Hippocampal formation (tissue), 2 donors: Measurements from ENCODE around the gene CCDC17.

Source experiments
- DNase-seq, 2 donors: peaks; one replicate each; lab custom pipeline; 2025; lab: John Stamatoyannopoulos, UW

The CCDC17 gene

GRCh38 chr1:45623972-45624371 is at the start of gene CCDC17:
Gene CCDC17 (minus strand): TSS chr1:45624054. CDS start chr1:45623909, 145 bp downstream.
- no peak for DNase-seq

- DNase-seq = no peak
These were observed 46.2 kb upstream of the CCDC17 start for GRCh38 chr1:45669859-45670655.

- no peak for DNase-seq
These were observed 45.5 kb upstream of the CCDC17 start for GRCh38 chr1:45669379-45669778.

- DNase-seq = no peak
These were observed 44.7 kb upstream of the CCDC17 start for GRCh38 chr1:45668526-45668925.

- DNase-seq = no peak
These were observed 43.7 kb upstream of the CCDC17 start for GRCh38 chr1:45667321-45668111.

- DNase-seq = no peak
These were observed 43.0 kb upstream of the CCDC17 start for GRCh38 chr1:45666836-45667235.

GRCh38 chr1:45660336-45660735 is 36.5 kb upstream of the CCDC17 start:
- DNase-seq = no peak

GRCh38 chr1:45659222-45659621 is 35.4 kb upstream of the CCDC17 start:
- no peak for DNase-seq

GRCh38 chr1:45658171-45658570 is 34.3 kb upstream of the CCDC17 start:
- DNase-seq = no peak

GRCh38 chr1:45656573-45657226 is 32.8 kb upstream of the CCDC17 start:
- DNase-seq = no peak

- no peak for DNase-seq
These were observed 30.9 kb upstream of the CCDC17 start for GRCh38 chr1:45654540-45655280.

GRCh38 chr1:45647248-45648021 is 23.6 kb upstream of the CCDC17 start:
- DNase-seq = peak in 1 of 2 donors; percentile 10

- DNase-seq = no peak
These were observed 20.8 kb upstream of the CCDC17 start for GRCh38 chr1:45644661-45645060.

- no peak for DNase-seq
These were observed 20.1 kb upstream of the CCDC17 start for GRCh38 chr1:45643978-45644377.

- DNase-seq = no peak
These were observed 19.5 kb upstream of the CCDC17 start for GRCh38 chr1:45643321-45643720.

- no peak for DNase-seq
These were observed 16.4 kb upstream of the CCDC17 start for GRCh38 chr1:45640293-45640692.

GRCh38 chr1:45635211-45635610 is 11.4 kb upstream of the CCDC17 start:
- peak in 1 of 2 donors; percentile 7 for DNase-seq

- DNase-seq = no peak
These were observed 6.6 kb upstream of the CCDC17 start for GRCh38 chr1:45630429-45630828.

- DNase-seq = no peak
These were observed 5.2 kb upstream of the CCDC17 start for GRCh38 chr1:45629035-45629434.

GRCh38 chr1:45622524-45623394 is 1.1 kb downstream of the CCDC17 start:
- no peak for DNase-seq
